SH-SY5Y (cell line): ENCODE measurements around the gene CLSTN2.

ENCODE experiments used
- GATA2 ChIP-seq: IDR thresholded peaks from 2 replicates; pipeline ENCODE4 v1.6.1; 2011; ENCODE audit warnings: mild to moderate bottlenecking, low read depth, low read length
- GATA3 ChIP-seq: IDR thresholded peaks from 2 replicates; pipeline ENCODE4 v1.6.1; 2011; ENCODE audit warnings: low read depth, mild to moderate bottlenecking, low read length, moderate library complexity

DNA sequence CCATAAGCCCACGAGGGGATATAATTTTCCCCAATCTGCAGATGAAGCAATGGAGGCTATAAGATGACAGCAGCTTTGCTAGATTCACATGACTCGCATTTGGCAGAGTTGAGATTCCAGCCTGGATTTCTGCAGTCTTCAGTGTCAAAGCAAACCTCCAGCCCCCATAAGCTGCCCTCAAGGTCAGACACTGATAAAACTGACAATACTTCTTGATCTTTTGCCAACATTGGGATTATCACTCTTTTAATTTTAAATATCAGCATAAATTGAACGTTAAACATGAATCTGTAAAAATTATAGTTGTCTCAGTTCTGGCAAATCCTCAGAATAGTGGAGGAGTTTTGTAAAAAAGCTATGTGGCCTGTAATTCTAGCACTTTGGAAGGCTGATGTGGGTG, 508.8 kb downstream of the CLSTN2 start:
- TF ChIP-seq GATA2, result no peak
- TF ChIP-seq GATA3, result no peak
